RPMI7951 (cell line): ENCODE measurements around the gene RIMKLA. TPM values are rescaled to one million over a fixed set of nuclear protein-coding genes. Genes with fewer than 3 reads are reported as not detected.

Experiments used
- DNase-seq: peaks from one replicate; pipeline ENCODE4 v3.0.0-alpha.2; 2012; ENCODE audit warnings: low read depth
- total RNA-seq: library from RNA; depleted of rRNA; stranded (reverse); fragments of >200 nt; shearing (Covaris generic); gene quantifications from 2 replicates; pipeline ENCODE4 v1.2.3, GENCODE V29; 2014; rRNA removed

Gene RIMKLA, protein sequence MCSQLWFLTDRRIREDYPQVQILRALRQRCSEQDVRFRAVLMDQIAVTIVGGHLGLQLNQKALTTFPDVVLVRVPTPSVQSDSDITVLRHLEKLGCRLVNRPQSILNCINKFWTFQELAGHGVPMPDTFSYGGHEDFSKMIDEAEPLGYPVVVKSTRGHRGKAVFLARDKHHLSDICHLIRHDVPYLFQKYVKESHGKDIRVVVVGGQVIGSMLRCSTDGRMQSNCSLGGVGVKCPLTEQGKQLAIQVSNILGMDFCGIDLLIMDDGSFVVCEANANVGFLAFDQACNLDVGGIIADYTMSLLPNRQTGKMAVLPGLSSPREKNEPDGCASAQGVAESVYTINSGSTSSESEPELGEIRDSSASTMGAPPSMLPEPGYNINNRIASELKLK
- 0.12 and 0.88 TPM in 2 replicates for total RNA-seq

DNA sequence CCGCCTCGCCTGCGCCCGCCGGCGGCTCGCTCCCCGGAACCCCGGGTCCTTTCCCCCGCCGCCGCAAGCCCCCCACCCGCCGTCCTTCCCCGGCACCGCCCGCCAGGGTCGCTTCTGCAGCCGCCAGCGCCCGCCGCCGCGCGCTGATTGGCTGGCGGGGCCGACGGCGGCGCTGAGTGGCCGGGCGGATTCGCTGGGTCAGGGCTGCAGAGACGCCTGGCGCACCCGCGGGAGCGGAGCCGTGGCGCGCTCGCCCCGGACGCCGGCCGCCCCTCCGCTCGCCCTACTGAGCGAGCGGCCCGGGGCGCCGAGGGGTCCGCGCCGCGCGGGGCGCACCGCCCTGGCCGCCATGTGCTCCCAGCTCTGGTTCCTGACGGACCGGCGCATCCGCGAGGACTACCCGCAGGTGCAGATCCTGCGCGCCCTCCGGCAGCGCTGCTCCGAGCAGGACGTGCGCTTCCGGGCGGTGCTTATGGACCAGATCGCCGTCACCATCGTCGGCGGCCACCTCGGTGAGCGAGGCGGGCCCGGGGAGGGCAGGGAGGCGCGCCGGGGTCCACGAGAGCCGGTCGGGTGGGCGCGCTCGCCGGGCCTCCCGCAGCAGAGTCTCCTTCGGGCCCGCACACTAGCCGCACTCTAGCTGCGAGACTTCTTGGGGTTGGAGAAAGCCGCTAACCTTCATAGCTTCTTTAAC is at the start of gene RIMKLA:
TSS of gene RIMKLA (plus strand) at position 207 of the 694 bp plus-strand sequence. CDS start at position 350, 143 bp downstream.
- DNase-seq, result peak; percentile 39

DNA sequence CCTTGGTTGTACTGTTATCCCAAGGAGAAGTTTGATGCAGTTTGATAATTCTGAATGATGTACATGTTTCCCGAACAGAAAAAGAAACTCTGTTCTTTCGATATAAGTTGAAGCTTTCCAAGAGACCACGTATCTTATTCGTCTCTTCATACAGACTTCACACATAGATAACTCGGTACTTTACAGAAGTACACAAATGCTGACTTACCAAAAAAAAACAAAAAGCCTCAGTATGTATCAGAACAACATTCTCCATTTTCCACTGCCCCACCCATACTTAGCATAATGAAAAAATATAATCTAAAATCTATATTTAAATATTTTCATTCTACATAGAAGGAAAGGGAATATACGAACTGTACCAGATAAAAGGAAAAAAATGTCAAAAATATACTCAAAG is 47.7 kb upstream of the RIMKLA start:
- no peak for DNase-seq

DNA sequence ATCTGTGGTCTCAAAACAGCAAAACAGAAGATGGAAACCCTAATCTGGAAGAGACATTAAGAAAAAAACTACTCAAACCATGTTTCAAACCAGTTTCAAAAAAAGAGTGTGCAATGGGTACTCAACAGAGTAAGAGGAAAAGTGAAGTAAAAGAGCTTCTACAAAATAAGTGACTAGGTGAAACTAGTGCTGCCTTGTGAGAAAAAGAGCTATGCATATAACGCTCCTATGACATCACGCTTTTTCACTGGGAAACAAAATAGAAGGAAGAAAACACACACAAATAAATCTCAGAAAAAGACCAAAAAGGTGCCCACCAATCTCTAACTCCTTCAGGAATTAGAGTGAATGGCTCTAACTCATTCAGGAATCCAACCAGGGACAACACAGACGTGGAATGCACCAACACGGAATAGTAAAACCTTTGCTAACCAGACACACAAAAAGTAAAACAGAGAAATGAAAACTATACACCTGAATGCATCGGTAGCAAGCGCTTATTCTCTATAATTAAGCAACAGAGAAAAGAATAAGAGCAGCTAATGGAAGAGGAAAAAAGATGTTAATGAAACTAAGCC is 46.8 kb upstream of the RIMKLA start:
- DNase-seq, result no peak

DNA sequence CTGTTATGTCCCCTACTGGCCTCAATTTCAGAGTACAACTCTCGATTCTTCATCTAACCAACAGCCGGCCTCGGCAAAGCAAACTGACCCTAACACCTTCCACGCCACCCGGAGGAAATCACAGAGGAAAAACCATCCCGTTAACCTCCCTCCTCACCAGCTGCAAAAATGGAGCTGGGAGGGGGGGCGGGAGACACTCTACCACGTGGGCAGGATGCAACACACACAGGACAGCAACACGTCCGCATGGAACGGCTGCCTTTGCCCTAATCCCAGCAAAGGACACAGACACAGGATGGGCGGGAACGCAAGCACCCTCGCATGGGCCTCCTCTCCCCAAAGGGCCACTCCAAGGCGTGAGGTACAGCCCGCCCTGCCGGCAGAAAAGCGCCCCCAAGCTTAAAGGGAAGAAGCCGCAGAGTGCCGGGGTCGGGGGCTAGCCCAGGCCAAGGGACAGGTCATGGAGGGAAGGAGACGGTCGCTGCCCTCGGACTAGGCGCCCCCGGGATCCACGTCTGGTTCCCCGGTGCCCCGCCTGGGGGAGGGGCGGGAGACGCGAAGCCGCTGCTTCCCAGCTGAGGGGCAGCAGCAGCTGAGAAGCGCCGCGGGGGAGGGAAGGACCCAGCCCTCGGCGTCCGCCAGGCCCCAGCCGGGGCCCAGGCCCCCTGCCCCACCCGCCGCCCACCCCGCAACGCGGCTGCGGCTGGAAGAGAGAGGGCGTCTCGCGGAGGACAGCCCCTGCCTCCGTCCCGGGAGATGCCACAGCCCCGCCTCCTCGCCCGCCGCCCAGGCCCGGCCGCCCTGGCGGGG is 46.1 kb upstream of the RIMKLA start:
- DNase-seq, result peak; percentile 73

DNA sequence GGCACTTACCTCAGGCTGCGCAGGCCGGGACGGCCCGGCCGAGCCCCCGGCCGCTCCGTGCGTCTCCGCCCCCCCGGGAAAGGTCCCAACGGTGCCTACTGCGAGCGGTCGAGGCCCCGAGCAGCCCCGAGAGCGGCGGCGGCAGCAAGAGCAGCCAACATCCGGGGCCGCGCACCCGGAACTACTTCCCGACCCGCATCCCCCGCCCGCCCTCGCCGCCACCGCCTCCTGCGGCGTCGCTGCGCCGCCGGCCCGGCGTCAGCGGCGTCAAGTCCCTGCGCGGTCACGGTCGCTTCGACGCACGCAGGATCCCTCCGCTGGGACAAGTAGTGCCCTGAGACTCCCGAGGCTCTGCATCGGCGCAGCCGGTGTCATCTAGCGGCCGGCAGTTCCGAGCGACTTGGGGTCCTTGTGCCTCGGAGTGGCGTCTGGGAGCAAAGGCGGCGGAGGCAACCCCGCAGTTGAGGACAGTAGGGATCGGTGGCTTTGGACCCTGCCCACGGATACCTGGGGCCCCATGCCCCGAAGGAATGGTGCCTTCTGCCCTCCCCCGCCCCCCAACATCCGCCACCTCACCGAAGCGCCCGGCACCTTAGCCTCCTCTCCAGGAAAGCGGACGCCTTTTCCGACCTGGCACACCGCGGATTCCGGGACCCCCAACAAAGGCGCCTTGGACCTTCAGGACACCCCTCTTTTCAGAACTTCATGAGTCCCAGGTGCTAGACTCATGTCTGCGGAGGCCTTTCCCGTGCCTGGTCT is 45.4 kb upstream of the RIMKLA start, which contains the start of gene FOXJ3:
TSS of gene FOXJ3 (minus strand) at position 186 of the 759 bp plus-strand sequence. CDS start 24,142 bp downstream, outside the sequence.
- DNase-seq, result peak; percentile 97

DNA sequence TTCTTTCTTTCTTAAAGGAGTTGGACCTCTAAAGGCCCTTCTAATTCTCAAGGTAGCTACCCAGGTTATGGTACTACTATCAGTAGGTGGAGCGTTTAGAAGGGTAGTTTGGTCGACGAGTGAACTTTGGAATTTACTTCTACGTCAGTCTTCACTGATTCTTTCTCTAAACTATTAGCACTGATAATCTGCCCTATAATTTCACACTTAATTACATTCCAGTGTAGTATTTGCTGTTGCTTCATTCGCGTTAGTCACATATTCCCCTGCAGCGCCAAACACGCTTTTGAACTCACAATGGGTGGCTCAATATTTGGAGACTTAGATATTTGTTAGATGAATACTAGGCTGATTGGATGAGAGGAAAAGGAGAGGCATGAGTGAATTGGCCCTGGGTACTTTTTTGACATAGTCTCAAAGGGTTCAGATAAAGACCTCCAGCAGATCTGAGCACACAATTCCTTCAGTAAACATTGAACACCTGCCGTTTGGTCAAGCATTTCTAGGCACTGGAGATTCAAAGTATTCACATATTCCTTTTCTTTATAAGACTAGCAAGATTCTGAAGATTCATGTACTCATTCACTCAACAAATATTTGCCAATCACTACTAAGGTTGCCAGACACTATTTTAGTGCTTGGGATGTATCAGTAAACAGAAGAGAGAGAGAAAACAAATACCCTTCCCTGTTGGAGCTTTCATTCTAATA is 44.6 kb upstream of the RIMKLA start:
- DNase-seq, result peak; percentile 36

DNA sequence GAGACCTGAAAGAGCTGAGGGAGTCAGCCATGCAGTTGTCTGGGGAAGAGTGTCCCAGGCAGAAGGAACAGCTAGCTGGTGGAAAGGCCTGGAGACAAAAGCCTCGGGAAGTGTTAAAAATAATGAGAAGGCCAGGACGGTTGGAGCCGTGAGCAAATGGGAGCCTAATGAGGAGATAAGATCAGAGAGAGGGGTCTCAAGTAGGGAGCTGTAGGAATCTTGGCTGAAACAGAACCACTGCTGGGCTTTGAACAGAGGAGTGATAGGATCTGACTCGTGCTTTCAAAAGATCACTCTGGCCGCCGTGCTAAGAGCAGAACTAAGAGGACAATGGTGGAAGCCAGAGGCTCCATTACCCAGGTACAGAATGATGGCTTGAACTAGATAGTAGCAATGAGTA is 43.6 kb upstream of the RIMKLA start:
- DNase-seq, result no peak

DNA sequence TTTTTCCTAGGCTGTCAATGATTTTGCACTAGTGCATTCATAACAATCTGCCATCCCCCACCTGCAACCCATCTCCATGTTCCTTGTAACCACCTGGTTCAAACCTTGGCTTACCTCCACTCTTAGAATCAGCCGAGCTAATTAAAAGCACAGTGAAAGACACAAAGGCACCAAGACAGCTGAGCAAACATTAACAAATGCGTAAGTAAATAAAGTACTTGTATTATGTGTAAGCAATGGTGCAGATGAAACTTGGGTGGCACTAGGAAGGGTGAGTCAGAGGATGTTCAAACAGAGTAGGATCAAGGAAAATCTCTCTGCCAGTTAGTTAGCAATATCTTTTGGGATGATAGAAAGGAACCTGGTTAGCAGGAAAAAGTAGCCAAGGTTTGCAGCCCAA is 40.5 kb upstream of the RIMKLA start:
- peak; percentile 25 for DNase-seq

DNA sequence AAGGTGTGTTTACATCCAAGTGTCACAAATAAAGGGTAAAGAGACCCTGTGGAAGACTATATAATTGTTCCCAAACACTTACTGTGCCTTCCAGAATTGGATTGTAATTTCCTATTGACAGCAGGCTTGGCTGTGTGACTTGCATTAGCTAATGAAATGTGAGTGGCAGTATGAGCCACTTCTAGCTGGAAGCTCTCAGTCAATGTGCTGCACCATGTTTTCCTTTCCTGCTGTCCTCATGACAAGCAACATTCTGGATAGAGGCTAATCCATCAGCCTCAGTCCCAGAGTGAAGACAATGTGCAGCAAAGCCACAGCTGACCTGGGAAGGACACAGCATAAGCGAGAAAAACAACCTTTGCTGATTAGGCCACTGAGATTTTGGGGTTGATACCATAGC is 39.7 kb upstream of the RIMKLA start:
- no peak for DNase-seq

DNA sequence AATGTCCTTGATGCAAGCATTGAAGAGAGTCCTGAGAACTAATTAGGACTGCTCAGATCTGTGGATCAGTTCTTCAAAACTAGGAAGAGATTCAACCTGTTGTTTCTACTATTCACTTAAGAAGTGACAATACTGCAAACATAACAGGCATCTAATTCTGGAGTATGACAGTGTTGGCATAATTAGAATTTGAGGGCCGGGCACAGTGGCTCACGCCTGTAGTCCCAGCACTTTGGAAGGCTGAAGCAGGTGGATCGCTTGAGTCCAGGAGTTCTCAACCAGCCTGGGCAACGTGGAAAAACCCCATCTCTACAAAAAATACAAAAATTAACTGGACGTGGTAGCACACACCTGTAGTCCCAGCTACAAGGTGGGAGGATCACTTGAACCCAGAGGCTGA is 37.5 kb upstream of the RIMKLA start:
- DNase-seq, result no peak

DNA sequence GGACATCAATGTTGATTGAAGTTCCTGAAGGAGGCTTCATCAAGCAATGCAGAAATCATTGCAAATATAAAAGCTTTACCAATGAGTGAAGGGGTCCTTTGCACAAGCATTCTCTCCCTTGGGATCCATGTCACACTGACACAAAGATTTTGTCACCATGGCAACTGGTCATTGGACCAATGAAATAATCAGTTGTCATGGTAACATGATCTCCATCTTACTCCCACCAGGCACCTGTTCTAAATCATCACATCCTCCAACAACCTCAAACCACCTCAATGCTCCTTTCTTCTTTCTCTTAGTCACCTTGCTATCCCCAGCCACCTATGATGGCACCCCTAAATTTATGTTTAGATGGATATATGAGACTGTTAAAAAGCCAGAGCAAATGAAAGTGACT is 32.1 kb upstream of the RIMKLA start:
- no peak for DNase-seq

DNA sequence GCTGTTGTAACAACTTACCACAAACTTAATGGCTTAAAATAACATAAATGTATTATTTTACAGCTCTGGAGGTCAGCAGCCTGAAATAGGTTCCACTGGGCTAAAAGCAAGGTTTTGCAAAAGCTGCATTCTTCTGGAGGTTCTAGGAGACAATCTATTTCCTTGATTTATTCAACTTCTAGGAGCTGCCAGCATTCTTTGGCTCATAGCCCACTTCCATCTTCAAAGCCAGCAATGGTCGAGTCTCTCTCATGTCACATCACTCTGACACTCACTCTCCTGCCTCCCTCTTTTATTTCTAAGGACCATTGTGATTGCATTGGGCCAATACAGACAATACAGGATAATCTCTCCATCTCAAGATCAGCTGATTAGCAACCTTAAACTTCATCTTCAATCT is 30.5 kb upstream of the RIMKLA start:
- no peak for DNase-seq

DNA sequence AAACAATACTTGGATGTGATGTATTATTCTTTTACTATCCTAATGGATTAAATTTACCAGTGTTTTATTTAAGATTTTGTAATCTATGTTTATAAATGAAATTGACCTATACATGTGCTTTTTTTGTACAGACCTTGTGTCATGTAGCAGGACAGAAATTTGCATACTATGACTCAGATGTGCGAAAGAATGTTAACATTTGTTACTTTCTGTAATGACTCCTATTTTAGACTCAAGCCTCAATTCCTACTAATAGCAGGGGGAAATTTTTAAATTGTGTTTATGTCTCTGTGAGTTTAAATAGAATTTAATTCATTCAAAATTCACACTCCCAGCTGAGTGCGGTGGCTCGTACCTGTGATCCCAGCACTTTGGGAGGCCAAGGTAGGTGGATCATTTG is 21.8 kb upstream of the RIMKLA start:
- no peak for DNase-seq

DNA sequence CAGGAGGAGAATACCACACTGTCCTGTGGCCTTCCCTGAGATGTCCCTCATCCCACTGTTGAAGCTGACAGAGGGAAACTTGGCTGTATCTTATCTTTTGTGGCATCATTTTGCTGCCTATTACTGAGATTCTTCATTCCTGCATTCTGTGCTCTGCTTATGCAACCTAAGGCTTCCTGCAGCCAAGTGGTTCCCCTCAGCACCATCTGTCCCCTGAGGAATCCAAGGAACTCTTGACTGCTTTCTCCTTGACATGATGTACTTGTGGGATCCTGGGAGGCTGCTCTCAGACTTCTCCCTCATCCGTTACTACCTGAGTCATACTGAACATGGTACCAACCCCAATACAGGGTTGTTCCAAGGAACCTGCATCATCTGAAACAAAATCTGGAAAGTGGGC is 21.1 kb upstream of the RIMKLA start:
- no peak for DNase-seq

DNA sequence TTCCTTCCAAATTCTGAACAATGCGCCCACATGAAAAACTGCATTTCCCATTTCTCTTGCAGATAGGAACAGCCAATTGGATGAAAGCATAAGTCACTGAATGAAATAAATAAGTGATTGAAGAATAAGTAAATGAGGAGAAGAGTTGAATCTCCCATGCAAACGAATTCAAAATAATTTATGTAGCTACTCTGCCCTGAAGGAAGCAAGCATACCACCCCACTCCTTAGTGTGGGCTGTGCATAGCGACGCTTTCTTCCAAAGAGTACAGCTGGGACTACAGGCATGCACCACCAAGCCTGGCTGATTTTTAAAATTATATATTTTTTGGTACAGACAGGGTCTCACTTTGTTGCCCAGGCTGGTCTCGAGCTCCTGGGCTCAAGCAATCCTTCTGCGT is 16.5 kb upstream of the RIMKLA start:
- DNase-seq, result no peak

DNA sequence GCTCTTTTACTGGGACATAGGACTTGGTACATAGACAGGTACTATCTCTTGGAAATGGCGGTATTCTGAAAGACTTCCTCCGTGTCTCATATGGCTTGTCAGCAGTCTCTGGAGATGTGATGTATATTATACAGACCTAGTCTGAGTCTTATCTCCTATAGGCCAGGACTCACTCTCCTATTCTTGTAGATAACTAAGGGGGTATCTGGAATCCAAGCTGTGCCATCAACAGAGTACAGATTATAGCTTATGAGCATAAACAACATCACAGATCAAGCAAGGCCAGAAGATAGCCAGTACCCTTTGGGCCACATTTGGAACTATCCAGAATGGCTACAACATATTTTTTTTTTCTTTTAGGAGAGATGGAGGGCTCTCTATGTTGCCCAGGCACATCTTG is 16.1 kb upstream of the RIMKLA start:
- no peak for DNase-seq

DNA sequence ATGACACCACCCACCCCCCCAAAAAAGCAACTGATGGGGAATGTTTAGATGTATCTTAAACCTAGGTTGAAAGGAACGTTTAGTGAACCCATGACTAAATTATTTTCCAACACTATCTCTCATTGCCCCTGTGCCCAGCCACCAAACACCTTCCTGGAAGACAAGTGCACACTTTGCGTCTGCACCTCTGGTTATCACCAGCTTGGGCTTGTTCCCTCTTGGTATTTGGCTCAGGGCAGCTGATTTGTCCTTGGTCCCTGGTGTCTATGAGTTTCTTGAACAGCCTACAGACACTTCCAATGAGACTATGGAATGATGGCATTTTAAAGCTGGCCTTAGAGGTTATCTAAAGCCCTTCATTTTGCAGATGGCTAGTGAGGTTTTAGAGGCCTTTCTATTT is 15.5 kb upstream of the RIMKLA start:
- DNase-seq, result no peak

DNA sequence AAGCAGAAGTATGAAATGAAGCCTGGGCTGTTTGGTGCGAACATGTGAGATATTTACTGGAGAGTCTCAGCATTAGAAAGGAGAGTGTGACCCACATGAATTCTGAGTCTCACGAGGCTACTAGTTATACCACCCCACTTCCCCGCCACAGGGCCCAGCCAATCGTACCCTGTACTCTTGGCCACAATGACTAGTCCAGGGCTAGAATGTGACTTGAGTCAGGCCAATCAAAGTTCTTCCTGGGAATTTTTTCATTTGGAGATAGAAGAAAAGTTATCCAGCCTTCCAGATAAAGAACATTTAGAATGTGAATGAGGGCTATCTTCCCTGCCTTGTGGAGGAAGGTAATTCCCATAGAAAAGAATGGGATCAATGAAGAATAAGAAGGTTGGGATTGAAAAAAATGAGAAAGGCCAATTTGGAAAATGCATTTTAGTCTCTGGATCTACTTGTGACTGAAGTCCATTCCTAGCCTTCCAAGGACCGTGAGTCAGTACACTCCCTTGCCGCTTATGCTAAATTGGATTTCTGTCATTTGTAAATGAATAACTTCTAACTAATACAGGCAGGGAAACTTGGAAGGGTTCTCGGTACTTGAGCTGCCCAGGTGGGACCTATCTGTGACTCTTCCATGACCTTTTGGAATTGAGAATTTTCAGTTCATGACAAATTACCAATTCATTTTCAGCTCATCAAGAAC is 12.3 kb upstream of the RIMKLA start:
- no peak for DNase-seq

DNA sequence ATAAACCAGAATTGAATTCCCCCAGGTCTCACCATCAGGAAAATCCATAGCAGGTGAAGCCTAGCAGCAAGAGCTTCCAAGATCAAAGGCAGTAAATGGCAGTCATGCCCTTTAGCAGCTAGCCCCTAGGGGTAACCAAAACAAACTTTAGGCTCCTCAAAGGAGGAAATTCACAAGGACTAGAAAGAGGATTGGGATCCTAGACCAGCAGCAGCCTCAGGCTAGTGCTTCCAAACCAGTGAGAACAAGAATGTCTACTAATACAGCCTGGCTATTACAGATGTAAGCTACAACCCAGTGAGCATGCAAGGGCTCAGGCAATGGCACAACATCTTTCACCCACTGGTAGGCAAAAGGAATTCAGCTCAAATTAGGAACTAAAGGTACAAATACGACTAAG is 11.1 kb upstream of the RIMKLA start:
- no peak for DNase-seq
